ENCODE results near the gene ABCC4.

The ABCC4 gene

GRCh38 chr13:95124959-95125358 lies 176.3 kb downstream of the ABCC4 start:
- no peak overlapping the region for H3K27ac ChIP-seq (ENCODE audit: extremely low read depth, low read depth, low read length)
- ChIA-PET CTCF (no interaction called here), POLR2A (no interaction called here)
- H3K4me3 ChIP-seq (ENCODE audit: low read depth, low read length), result no peak overlapping the region
- H3K36me3 ChIP-seq (ENCODE audit: control insufficient read depth in 2 of 2, insufficient read depth in 1 of 2, low read length in 2 of 2), result no peaks in the 10 kb centered on the region
- H3K4me1 ChIP-seq (ENCODE audit: control insufficient read depth, insufficient read depth, low read length), result no peaks in the 10 kb centered on the region
- H3K9me3 ChIP-seq (ENCODE audit: control insufficient read depth, insufficient read depth, low read depth, low read length), result no peaks in the 10 kb centered on the region
- no peak for TF ChIP-seq ZFP41 (tag by site-specific recombination; IDR thresholded peaks at IDR 0.05; ENCODE audit: borderline replicate concordance)
- no peak for TF ChIP-seq ZNF426 (tag by site-specific recombination; IDR thresholded peaks at IDR 0.05)
- TF ChIP-seq ZNF473 (tag by site-specific recombination; IDR thresholded peaks at IDR 0.05), result no peak
- TF ChIP-seq ZNF76 (tag by site-specific recombination; IDR thresholded peaks at IDR 0.05; ENCODE audit: borderline replicate concordance, low read depth), result no peak
- TF ChIP-seq, protein P1, sequence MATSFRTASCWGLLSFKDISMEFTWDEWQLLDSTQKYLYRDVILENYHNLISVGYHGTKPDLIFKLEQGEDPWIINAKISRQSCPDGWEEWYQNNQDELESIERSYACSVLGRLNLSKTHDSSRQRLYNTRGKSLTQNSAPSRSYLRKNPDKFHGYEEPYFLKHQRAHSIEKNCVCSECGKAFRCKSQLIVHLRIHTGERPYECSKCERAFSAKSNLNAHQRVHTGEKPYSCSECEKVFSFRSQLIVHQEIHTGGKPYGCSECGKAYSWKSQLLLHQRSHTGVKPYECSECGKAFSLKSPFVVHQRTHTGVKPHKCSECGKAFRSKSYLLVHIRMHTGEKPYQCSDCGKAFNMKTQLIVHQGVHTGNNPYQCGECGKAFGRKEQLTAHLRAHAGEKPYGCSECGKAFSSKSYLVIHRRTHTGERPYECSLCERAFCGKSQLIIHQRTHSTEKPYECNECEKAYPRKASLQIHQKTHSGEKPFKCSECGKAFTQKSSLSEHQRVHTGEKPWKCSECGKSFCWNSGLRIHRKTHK (tag by site-specific recombination; IDR thresholded peaks at IDR 0.05), result no peak
- no peak for TF ChIP-seq ZNF561 (tag by site-specific recombination; IDR thresholded peaks at IDR 0.05; ENCODE audit: borderline replicate concordance)
- TF ChIP-seq OSR2 (tag by site-specific recombination; IDR thresholded peaks at IDR 0.05), result no peak
- TF ChIP-seq ZNF555 (tag by site-specific recombination; conservative IDR thresholded peaks at IDR 0.05), result no peak
- TF ChIP-seq ZIC2 (tag by site-specific recombination; IDR thresholded peaks at IDR 0.05), result no peak
- no peak for TF ChIP-seq ZNF350 (tag by site-specific recombination; IDR thresholded peaks at IDR 0.05)
- TF ChIP-seq, protein P2, sequence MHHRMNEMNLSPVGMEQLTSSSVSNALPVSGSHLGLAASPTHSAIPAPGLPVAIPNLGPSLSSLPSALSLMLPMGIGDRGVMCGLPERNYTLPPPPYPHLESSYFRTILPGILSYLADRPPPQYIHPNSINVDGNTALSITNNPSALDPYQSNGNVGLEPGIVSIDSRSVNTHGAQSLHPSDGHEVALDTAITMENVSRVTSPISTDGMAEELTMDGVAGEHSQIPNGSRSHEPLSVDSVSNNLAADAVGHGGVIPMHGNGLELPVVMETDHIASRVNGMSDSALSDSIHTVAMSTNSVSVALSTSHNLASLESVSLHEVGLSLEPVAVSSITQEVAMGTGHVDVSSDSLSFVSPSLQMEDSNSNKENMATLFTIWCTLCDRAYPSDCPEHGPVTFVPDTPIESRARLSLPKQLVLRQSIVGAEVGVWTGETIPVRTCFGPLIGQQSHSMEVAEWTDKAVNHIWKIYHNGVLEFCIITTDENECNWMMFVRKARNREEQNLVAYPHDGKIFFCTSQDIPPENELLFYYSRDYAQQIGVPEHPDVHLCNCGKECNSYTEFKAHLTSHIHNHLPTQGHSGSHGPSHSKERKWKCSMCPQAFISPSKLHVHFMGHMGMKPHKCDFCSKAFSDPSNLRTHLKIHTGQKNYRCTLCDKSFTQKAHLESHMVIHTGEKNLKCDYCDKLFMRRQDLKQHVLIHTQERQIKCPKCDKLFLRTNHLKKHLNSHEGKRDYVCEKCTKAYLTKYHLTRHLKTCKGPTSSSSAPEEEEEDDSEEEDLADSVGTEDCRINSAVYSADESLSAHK (tag by site-specific recombination; IDR thresholded peaks at IDR 0.05), result no peak
- no peak for TF ChIP-seq ZNF768 (tag by site-specific recombination; IDR thresholded peaks at IDR 0.05)

DNA sequence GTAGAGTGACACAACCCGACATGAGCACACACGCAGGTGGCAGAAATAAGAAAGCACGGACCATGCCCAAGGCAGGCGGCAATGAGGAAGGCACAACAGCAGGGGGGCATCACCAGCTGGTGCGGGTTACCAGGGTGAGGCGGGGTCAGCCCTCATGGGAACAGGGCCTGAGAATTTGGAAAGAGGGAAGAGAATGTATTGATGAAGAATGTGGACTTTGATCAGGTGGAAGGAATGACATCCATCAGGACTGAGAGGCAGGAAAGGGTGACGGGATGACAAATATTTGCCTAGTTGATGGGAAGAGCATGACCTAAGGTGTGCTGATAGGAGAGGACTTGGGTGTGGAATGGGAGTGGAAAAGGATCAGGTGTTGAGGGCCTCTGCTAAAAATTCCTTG lies 177.5 kb downstream of the ABCC4 start:
- Histone ChIP-seq H3K4me3 (ENCODE audit: low read depth, low read length) (no peak overlapping the region), H3K9me3 (ENCODE audit: control insufficient read depth, insufficient read depth, low read depth, low read length) (no peaks in the 10 kb centered on the region), H3K4me1 (ENCODE audit: control insufficient read depth, insufficient read depth, low read length) (no peaks in the 10 kb centered on the region), H3K36me3 (ENCODE audit: control insufficient read depth in 2 of 2, insufficient read depth in 1 of 2, low read length in 2 of 2) (no peaks in the 10 kb centered on the region), H3K27ac (ENCODE audit: extremely low read depth, low read depth, low read length) (no peak overlapping the region)
- ChIA-PET CTCF (no interaction called here), POLR2A (no interaction called here)
- TF ChIP-seq ZNF394 (tag by site-specific recombination; IDR thresholded peaks at IDR 0.05; ENCODE audit: borderline replicate concordance) (no peak), ZNF350 (tag by site-specific recombination; IDR thresholded peaks at IDR 0.05) (no peak), TRIM28 (IDR thresholded peaks at IDR 0.05; ENCODE audit: borderline replicate concordance, low read length) (no peak), HOXC10 (CRISPR knock-in tag; IDR thresholded peaks at IDR 0.05) (no peak), ZNF624 (tag by site-specific recombination; IDR thresholded peaks at IDR 0.05) (no peak), ZNF16 (tag by site-specific recombination; IDR thresholded peaks at IDR 0.05; ENCODE audit: low read depth) (no peak), ZSCAN5A (tag by site-specific recombination; IDR thresholded peaks at IDR 0.05) (no peak), ZNF211 (tag by site-specific recombination; IDR thresholded peaks at IDR 0.05; ENCODE audit: low read depth) (no peak), KLF10 (tag by site-specific recombination; IDR thresholded peaks at IDR 0.05) (no peak), ZBTB6 (tag by site-specific recombination; IDR thresholded peaks at IDR 0.05) (no peak), ZSCAN16 (tag by site-specific recombination; IDR thresholded peaks at IDR 0.05) (no peak), ZBTB11 (tag by site-specific recombination; conservative IDR thresholded peaks at IDR 0.05; ENCODE audit: low read depth) (no peak), YY2 (tag by site-specific recombination; IDR thresholded peaks at IDR 0.05) (no peak), ZNF24 (tag by site-specific recombination; IDR thresholded peaks at IDR 0.05) (no peak), GLI4 (tag by site-specific recombination; IDR thresholded peaks at IDR 0.05) (no peak), KLF9 (tag by site-specific recombination; IDR thresholded peaks at IDR 0.05; ENCODE audit: low read depth) (no peak), ZNF596 (tag by site-specific recombination; IDR thresholded peaks at IDR 0.05) (no peak)
